DLD1 (cell line): Measurements from ENCODE around the gene SKOR1.

Source experiments
- in situ Hi-C: cut with HindIII; loops from 2 replicates; pipeline ENCODE4 v1.10.0; 2017; ENCODE audit warnings: low sequenced_read_pairs

SKOR1 gene

DNA sequence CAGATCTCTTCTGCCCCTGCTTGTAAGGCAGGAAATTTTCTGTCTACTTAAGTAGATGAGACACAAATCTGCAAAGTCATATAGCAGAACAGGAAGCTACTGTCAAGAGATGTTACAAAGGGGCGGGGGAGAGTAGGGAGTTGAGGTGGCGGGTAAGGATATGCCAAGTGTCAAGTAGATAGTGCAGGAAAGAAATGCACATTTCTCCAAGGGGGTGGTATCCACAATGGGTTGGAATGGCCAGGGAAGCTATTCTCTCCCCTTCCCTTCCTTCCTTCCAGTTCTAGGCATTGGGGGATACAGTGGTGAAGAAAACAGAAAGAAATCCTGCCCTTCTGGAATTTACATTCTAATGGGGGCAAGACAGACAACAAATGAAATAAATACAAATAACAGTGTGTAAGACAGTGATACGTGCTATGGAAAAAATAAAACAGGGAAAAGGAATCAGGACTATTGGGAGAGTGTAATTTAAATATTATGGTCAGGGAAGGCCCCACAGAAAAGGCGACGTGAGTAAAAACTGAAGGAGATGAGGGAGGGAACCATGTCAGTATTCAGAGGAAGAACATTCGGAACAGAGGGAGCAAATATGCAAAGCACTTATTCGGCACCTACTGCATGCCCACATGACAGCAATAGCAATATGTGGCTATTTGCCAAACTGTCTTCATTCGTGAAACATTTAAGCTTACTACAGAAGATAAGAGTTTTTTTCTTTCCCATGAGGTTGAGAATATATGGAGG is 57.4 kb downstream of the SKOR1 start:
- in situ Hi-C loops, result no loop called here

DNA sequence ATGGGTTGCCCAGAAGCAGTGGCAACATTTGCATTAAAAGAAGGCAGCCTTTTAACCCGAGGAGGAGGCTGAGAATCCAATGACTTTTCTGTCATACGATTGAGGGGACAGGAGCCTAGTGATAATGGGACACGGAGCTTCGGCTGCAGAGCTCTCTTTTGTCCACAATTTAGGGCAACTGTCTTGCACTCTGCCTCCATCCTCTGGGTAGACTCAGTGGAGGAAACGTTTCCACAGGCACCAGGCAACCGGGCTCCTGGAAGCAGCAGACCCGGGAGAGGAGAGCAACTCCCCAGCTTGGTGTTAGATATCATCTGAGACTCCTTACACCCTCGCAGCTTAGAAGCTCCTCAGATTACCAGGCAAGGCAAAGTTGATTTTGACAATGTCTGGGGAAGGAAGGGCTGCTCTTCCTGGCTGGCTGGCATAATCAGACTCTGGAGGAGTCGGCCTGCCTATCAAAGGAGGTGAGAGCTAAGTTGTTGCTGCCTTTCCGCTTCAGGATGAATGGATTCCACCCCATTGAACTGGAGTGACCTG is 58.0 kb downstream of the SKOR1 start:
- in situ Hi-C loops, result no loop called here

DNA sequence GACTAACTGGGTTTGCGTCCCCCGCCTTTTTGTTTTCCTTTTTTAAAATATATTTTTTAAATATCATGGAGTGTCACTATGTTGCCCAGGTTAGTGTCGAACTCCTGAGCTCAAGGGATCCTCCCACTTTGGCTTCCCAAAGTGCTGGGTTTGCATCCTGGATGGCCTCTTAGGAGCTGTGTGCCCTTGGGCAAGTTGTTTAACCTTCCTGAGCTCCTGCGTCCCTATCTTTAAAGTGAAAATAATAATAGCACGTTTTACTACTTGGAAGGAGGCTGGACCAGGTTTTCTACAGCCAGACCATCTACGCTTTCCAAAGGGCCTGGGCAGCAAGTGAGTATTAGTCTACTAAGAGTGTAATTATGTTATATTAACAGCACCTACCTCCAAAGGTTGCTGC is 58.7 kb downstream of the SKOR1 start:
- in situ Hi-C loops, result no loop called here
